Tibial nerve (tissue), 4 donors: ENCODE results near the gene SEMA5A.

Experiments used
- EP300 ChIP-seq, 2 donors: sonication (generic); formaldehyde crosslinking; IDR thresholded peaks; one replicate each; pipeline ENCODE4 v1.6.1; 2017; ENCODE audit warnings: antibody characterized with exemption in 2 of 2, mild to moderate bottlenecking in 1 of 2
- POLR2A ChIP-seq, 2 donors: fragments of 450-650 bp; IDR thresholded peaks; one replicate each; pipeline ENCODE4 v1.6.1; 2017; ENCODE audit warnings: antibody characterized with exemption in 2 of 2, mild to moderate bottlenecking in 2 of 2, moderate library complexity in 2 of 2
- TF ChIP-seq, protein P1 (sequence below), 5 experiments: fragments of 200-600 bp in 3 of 5; fragments of 450-650 bp in 2 of 5; sonication (generic) in 3 of 5; IDR thresholded peaks; one replicate each; pipeline ENCODE4 v1.5.1; 2016 to 2019; ENCODE audit warnings: antibody characterized with exemption in 5 of 5, mild to moderate bottlenecking in 3 of 5, moderate library complexity in 2 of 5

- TF ChIP-seq, protein P1, sequence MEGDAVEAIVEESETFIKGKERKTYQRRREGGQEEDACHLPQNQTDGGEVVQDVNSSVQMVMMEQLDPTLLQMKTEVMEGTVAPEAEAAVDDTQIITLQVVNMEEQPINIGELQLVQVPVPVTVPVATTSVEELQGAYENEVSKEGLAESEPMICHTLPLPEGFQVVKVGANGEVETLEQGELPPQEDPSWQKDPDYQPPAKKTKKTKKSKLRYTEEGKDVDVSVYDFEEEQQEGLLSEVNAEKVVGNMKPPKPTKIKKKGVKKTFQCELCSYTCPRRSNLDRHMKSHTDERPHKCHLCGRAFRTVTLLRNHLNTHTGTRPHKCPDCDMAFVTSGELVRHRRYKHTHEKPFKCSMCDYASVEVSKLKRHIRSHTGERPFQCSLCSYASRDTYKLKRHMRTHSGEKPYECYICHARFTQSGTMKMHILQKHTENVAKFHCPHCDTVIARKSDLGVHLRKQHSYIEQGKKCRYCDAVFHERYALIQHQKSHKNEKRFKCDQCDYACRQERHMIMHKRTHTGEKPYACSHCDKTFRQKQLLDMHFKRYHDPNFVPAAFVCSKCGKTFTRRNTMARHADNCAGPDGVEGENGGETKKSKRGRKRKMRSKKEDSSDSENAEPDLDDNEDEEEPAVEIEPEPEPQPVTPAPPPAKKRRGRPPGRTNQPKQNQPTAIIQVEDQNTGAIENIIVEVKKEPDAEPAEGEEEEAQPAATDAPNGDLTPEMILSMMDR (IDR thresholded peaks at IDR 0.05): no peak
- TF ChIP-seq POLR2A (IDR thresholded peaks at IDR 0.05): no peak
- TF ChIP-seq EP300 (IDR thresholded peaks at IDR 0.05): no peak
Observed at GRCh38 chr5:9295466-9295801, 250.4 kb downstream of the SEMA5A start.
